ENCODE data around the gene PCGF1.

PCGF1 gene

GRCh38 chr2:74551530-74551929, 44.0 kb upstream of the PCGF1 start:
- Histone ChIP-seq H3K4me1 (ENCODE audit: control insufficient read depth, insufficient read depth, low read length) (peaks cover 34% of the 10 kb centered on the region), H3K27ac (ENCODE audit: low read depth, low read length) (no peak overlapping the region), H3K9me3 (ENCODE audit: control insufficient read depth, insufficient read depth, low read depth, low read length) (no peaks in the 10 kb centered on the region), H3K36me3 (ENCODE audit: control insufficient read depth, insufficient read depth, low read length) (0 out of 2 replicates have a peak, but pooled peaks cover 4% of the 10 kb centered on the region), H3K27me3 (ENCODE audit: control insufficient read depth, insufficient read depth, low read length) (peaks cover 76% of the 10 kb centered on the region), H3K9ac (ENCODE audit: low read length) (no peak overlapping the region), H3K4me3 (ENCODE audit: low read depth, low read length) (no peak overlapping the region)

DNA sequence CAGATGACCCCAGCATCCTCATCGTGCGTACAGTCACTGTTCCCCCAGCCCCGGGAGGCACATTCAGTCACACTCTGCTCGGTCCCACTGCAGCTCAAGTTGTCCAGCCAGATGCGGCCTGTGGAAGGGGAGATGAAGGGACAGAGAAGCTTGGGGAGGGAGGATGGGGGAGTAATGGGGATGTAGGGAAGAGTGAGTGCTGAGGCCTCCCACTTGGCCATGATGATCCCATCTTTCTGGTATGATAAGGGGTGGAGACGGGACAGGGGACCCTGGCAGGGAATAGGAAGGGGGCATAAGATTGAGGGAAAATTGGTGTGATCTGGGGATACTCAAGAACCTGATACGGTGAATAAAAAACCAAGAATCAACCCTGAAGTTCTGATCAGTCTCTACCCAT, 42.7 kb upstream of the PCGF1 start:
- Histone ChIP-seq H3K9ac (ENCODE audit: low read length) (no peak overlapping the region), H3K27ac (ENCODE audit: low read depth, low read length) (no peak overlapping the region), H3K4me1 (ENCODE audit: control insufficient read depth, insufficient read depth, low read length) (peaks cover 28% of the 10 kb centered on the region), H3K27me3 (ENCODE audit: control insufficient read depth, insufficient read depth, low read length) (peaks cover 63% of the 10 kb centered on the region), H3K36me3 (ENCODE audit: control insufficient read depth, insufficient read depth, low read length) (no peaks in the 10 kb centered on the region), H3K9me3 (ENCODE audit: control insufficient read depth, insufficient read depth, low read depth, low read length) (no peaks in the 10 kb centered on the region), H3K4me3 (ENCODE audit: low read depth, low read length) (no peak overlapping the region)

DNA sequence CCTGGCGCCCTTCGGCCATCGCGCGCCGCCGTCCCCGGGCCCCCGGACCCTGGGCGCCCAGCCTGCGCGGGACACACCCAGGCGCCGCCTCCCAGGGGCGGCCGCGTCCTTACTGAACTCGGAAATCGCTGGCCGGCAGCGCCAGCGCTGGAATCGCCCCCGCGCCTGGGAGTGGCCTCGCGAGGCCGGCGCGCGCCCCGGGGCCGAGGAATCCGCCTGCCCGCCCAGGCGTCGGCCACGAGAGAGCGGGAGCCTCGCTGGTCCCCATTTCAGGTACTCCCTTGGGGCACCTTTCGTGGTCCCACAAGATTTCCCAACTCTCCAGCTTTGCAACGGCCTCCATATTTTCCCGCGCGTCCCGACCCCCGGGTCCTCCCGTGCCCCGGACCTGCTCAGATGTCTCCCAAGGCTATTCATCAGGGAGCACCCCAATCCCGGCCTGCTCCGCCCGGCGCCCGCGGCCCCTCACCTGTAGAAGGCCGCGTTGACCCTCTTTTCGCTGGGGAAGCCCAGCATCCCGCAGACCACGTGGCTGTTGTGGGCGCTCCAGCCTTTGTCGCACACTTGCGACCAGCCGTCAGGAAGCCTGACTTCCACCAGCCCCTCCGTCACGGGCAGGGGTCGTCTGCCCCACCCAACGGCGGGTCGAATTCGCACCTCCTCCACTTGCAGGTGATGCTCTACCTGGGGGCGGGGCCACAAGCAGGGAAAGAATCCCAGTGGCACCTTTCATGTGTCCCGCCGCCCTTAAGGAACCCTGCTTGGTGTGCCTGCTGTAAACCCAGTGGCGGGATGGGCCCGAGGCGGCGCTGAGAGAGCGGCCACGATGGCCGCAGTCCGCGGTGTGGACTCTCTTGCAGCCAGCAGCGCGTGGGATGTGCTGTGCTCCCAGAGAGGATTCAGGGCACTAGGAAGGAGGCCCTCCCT, 41.7 kb upstream of the PCGF1 start:
- H3K36me3 ChIP-seq (ENCODE audit: control insufficient read depth, insufficient read depth, low read length), result no peaks in the 10 kb centered on the region
- peaks cover 28% of the 10 kb centered on the region for H3K4me1 ChIP-seq (ENCODE audit: control insufficient read depth, insufficient read depth, low read length)
- H3K9me3 ChIP-seq (ENCODE audit: control insufficient read depth, insufficient read depth, low read depth, low read length), result no peaks in the 10 kb centered on the region
- peak overlapping the region; percentile 61 for H3K4me3 ChIP-seq (ENCODE audit: low read depth, low read length)
- peaks cover 56% of the 10 kb centered on the region for H3K27me3 ChIP-seq (ENCODE audit: control insufficient read depth, insufficient read depth, low read length)
- no peak overlapping the region for H3K27ac ChIP-seq (ENCODE audit: low read depth, low read length)
- peak overlapping the region; percentile 64 for H3K9ac ChIP-seq (ENCODE audit: low read length)

- Histone ChIP-seq H3K4me1 (ENCODE audit: control insufficient read depth, insufficient read depth, low read length) (peaks cover 25% of the 10 kb centered on the region), H3K36me3 (ENCODE audit: control insufficient read depth, insufficient read depth, low read length) (no peaks in the 10 kb centered on the region), H3K9me3 (ENCODE audit: control insufficient read depth, insufficient read depth, low read depth, low read length) (no peaks in the 10 kb centered on the region), H3K9ac (ENCODE audit: low read length) (peak overlapping the region; percentile 64), H3K27me3 (ENCODE audit: control insufficient read depth, insufficient read depth, low read length) (peaks cover 56% of the 10 kb centered on the region), H3K27ac (ENCODE audit: low read depth, low read length) (no peak overlapping the region), H3K4me3 (ENCODE audit: low read depth, low read length) (peak overlapping the region; percentile 61)
These were observed 40.9 kb upstream of the PCGF1 start for GRCh38 chr2:74548285-74548899.

DNA sequence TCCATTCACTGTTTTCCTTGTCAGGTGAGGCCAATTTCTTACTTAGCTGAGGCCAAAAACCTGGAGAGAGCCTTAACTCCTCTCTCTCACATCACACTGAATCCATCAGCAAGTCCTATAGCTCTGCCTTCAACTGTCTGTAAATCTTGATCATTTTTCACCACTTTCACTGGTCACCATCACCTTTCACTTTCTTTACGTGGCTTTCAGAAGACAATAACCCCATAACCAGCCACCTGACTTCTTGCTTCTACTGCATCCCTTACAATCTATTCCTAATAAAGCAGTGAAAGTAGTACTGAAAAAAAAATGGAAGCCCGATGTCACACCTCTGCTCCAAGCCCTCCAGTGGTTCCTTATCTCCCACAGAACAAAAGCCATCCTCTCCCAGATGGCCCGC, 38.5 kb upstream of the PCGF1 start:
- no peaks in the 10 kb centered on the region for H3K36me3 ChIP-seq (ENCODE audit: control insufficient read depth, insufficient read depth, low read length)
- H3K4me1 ChIP-seq (ENCODE audit: control insufficient read depth, insufficient read depth, low read length), result peaks cover 15% of the 10 kb centered on the region; the same call in 1 of the 2 replicates
- no peak overlapping the region for H3K9ac ChIP-seq (ENCODE audit: low read length)
- peaks cover 38% of the 10 kb centered on the region for H3K27me3 ChIP-seq (ENCODE audit: control insufficient read depth, insufficient read depth, low read length)
- H3K4me3 ChIP-seq (ENCODE audit: low read depth, low read length), result no peak overlapping the region
- H3K27ac ChIP-seq (ENCODE audit: low read depth, low read length), result no peak overlapping the region
- H3K9me3 ChIP-seq (ENCODE audit: control insufficient read depth, insufficient read depth, low read depth, low read length), result no peaks in the 10 kb centered on the region

DNA sequence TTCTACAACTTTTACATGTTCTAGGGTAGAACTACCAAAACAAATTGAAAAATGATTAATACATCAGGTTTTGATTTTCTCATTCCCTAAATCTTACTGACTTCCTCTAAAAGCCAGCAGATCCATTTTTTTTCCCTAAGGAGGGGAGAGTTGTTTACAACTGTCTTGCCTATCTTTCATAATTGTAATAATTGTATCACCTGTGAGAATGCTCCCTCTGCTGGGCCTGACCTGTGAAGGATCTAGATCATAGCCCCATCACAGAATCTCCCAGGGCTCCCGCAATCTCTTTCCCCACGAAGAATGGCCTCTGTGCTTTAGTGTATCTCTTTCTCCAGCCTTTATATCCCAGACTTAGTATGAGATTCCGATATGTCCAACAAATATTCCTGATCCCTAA, 37.1 kb upstream of the PCGF1 start:
- no peaks in the 10 kb centered on the region for H3K36me3 ChIP-seq (ENCODE audit: control insufficient read depth, insufficient read depth, low read length)

DNA sequence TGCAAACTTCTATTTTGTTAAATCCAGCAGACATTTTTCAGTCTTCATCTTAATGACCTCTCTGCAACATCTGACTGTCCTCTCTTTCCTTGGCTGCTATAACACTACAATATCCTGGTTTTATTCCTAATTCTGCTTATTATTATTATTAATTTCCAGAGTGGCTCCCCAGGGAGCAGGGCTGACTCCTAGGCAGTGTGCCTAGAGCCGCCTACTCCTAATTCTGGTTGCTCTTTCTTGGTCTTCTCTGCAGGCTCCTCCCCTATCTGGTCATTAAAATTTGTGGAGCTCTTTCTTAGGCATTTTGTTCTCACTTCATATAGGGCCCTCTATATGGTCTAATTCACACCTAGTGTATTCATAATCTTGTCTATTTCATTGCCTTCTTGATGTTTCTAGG, 35.5 kb upstream of the PCGF1 start:
- no peak overlapping the region for H3K27ac ChIP-seq (ENCODE audit: low read depth, low read length)
- H3K9ac ChIP-seq (ENCODE audit: low read length), result no peak overlapping the region
- peaks cover under 1% of the 10 kb centered on the region; the same call in 1 of the 2 replicates for H3K4me1 ChIP-seq (ENCODE audit: control insufficient read depth, insufficient read depth, low read length)
- H3K9me3 ChIP-seq (ENCODE audit: control insufficient read depth, insufficient read depth, low read depth, low read length), result no peaks in the 10 kb centered on the region
- peaks cover 10% of the 10 kb centered on the region for H3K27me3 ChIP-seq (ENCODE audit: control insufficient read depth, insufficient read depth, low read length)
- no peak overlapping the region for H3K4me3 ChIP-seq (ENCODE audit: low read depth, low read length)
- no peaks in the 10 kb centered on the region for H3K36me3 ChIP-seq (ENCODE audit: control insufficient read depth, insufficient read depth, low read length)

More for the DNA sequence above, 37.1 kb upstream of the PCGF1 start:
- peaks cover 10% of the 10 kb centered on the region; the same call in 1 of the 2 replicates for H3K4me1 ChIP-seq (ENCODE audit: control insufficient read depth, insufficient read depth, low read length)
- H3K27ac ChIP-seq (ENCODE audit: low read depth, low read length), result no peak overlapping the region
- H3K9ac ChIP-seq (ENCODE audit: low read length), result no peak overlapping the region
- no peak overlapping the region for H3K4me3 ChIP-seq (ENCODE audit: low read depth, low read length)
- no peaks in the 10 kb centered on the region for H3K9me3 ChIP-seq (ENCODE audit: control insufficient read depth, insufficient read depth, low read depth, low read length)
- peaks cover 24% of the 10 kb centered on the region for H3K27me3 ChIP-seq (ENCODE audit: control insufficient read depth, insufficient read depth, low read length)

DNA sequence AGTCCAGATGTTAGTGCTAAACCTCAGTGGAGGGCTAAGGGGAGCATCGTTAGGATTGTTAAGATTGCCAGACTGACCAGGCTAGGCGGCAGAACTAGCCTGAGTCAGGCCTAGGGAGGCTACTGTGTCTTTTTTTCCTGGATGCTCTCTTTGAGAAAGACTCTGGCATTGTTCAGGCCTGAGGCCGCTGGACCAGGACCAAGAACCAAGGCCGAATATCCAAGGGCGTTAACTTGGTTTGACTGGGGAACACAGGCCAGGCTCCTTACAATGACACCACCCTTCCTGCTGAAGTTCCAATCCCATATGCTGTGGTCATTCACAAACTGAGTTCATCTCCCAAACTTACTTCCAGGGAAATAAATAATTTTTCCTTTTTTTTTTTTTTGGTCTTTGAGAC, 32.8 kb upstream of the PCGF1 start:
- Histone ChIP-seq H3K36me3 (ENCODE audit: control insufficient read depth, insufficient read depth, low read length) (no peaks in the 10 kb centered on the region), H3K4me1 (ENCODE audit: control insufficient read depth, insufficient read depth, low read length) (no peaks in the 10 kb centered on the region), H3K4me3 (ENCODE audit: low read depth, low read length) (no peak overlapping the region), H3K9ac (ENCODE audit: low read length) (no peak overlapping the region), H3K27ac (ENCODE audit: low read depth, low read length) (no peak overlapping the region), H3K9me3 (ENCODE audit: control insufficient read depth, insufficient read depth, low read depth, low read length) (no peaks in the 10 kb centered on the region), H3K27me3 (ENCODE audit: control insufficient read depth, insufficient read depth, low read length) (no peaks in the 10 kb centered on the region)

DNA sequence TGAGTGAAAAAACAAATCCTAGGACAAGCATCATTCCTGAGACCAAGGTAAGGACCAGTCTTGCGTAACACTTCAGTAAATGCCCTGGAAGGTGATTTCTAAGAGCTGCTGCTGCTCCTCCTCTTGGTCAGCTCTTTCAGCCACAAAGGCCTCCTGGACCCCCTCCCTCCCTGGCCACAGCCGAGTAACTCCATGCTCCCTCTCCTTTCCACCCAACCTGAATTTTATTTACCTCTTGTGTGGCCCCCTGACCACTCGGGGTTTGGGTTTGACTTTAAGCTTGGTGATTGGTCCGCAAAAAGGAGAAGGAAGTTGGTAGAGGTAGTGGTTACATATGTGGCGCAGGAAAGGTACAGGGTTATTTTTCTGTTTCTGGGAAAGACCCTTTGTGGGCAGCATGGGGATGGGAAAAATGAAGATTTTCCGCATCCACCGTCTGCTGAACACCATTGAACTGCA, 31.4 kb upstream of the PCGF1 start:
- Histone ChIP-seq H3K36me3 (ENCODE audit: control insufficient read depth, insufficient read depth, low read length) (peaks cover 7% of the 10 kb centered on the region; the same call in 1 of the 2 replicates), H3K27me3 (ENCODE audit: control insufficient read depth, insufficient read depth, low read length) (no peaks in the 10 kb centered on the region), H3K4me3 (ENCODE audit: low read depth, low read length) (no peak overlapping the region), H3K9ac (ENCODE audit: low read length) (no peak overlapping the region), H3K9me3 (ENCODE audit: control insufficient read depth, insufficient read depth, low read depth, low read length) (no peaks in the 10 kb centered on the region), H3K27ac (ENCODE audit: low read depth, low read length) (no peak overlapping the region), H3K4me1 (ENCODE audit: control insufficient read depth, insufficient read depth, low read length) (no peaks in the 10 kb centered on the region)

- H3K36me3 ChIP-seq (ENCODE audit: control insufficient read depth, insufficient read depth, low read length), result peaks cover 24% of the 10 kb centered on the region
- no peak overlapping the region for H3K27ac ChIP-seq (ENCODE audit: low read depth, low read length)
- no peaks in the 10 kb centered on the region for H3K4me1 ChIP-seq (ENCODE audit: control insufficient read depth, insufficient read depth, low read length)
- H3K4me3 ChIP-seq (ENCODE audit: low read depth, low read length), result no peak overlapping the region
- no peaks in the 10 kb centered on the region for H3K27me3 ChIP-seq (ENCODE audit: control insufficient read depth, insufficient read depth, low read length)
- H3K9ac ChIP-seq (ENCODE audit: low read length), result no peak overlapping the region
- no peaks in the 10 kb centered on the region for H3K9me3 ChIP-seq (ENCODE audit: control insufficient read depth, insufficient read depth, low read depth, low read length)
These were observed 29.6 kb upstream of the PCGF1 start for GRCh38 chr2:74537140-74537539.

All from HUES6 (cell line).